ENCODE measurements around the gene EIF6. TPM values are rescaled to one million over a fixed set of nuclear protein-coding genes. Genes with fewer than 3 reads are reported as not detected.

The EIF6 gene
- total and polyA plus RNA-seq, 9 of the 15 experiments (the other 6 are each of a cell fraction or from before 2014, with no cell fraction given), result 165 to 832 (median 229) TPM

GRCh38 chr20:35304956-35305355 lies 20.4 kb upstream of the EIF6 start:
- no peaks in the 10 kb centered on the region for H3K79me2 ChIP-seq (ENCODE audit: control insufficient read depth, insufficient read depth, low read length)
- H2AFZ ChIP-seq (ENCODE audit: low read depth, low read length), result no peak overlapping the region
- H3K27me3 ChIP-seq (ENCODE audit: control insufficient read depth in 2 of 2, insufficient read depth in 2 of 2, low read length in 2 of 2), result no peaks in the 10 kb centered on the region
- no TSS peak for BruUV-seq (replicated peaks)
- WGBS (ENCODE audit: insufficient coverage, low coverage, missing lambda C conversion rate), result 54% methylated on average over 6 of the region's 6 CpGs
- H3K4me1 ChIP-seq (replicated peaks in 1 of 2; ENCODE audit: control insufficient read depth in 2 of 2, insufficient read depth in 2 of 2, low read length in 2 of 2), result peaks cover 17 to 18% of the 10 kb centered on the region in 2 experiments; a peak in 4 of 5 replicates
- no peak overlapping the region for H3K4me2 ChIP-seq (ENCODE audit: insufficient read depth, low read length)
- no peak for DNase-seq (ENCODE audit: extremely low read depth in 1 of 4, low spot score in 3 of 4)
- ChIA-PET CTCF (ENCODE audit: low intra/inter-chr PET ratio) (interaction anchor here (2.2 kb wide), 1 partner anchor 24 kb away, joined by 12 read pairs; no protein-coding TSS in a partner anchor), POLR2A (interaction anchor here (0.8 to 1.6 kb wide), 4 partner anchors 13 to 142 kb away, joined by 3 to 5 read pairs (median 4); partner anchors contain the start of gene EIF6)
- intact Hi-C loops (cut with micrococcal nuclease) (loop anchor here (1.0 kb wide), 1 partner anchor 24 kb away; no protein-coding TSS in a partner anchor), in situ Hi-C loops (cut with MboI) (loop anchor here (25.0 kb wide), 1 partner anchor 132 kb away; the partner anchor contains the start of gene GDF5)
- no peak overlapping the region for H3K4me3 ChIP-seq
- H3K9me3 ChIP-seq (replicated peaks; ENCODE audit: control insufficient read depth, insufficient read depth, low read depth, low read length), result no peaks in the 10 kb centered on the region
- no peak overlapping the region for H3K9ac ChIP-seq (ENCODE audit: insufficient read depth in 1 of 2, low read depth in 2 of 2, low read length in 2 of 2)
- FAIRE-seq, result no peak
- peak overlapping the region; percentile 54; the same call in 2 of the 3 replicates for H3K27ac ChIP-seq (ENCODE audit: extremely low read depth, low read depth, low read length)
- TF ChIP-seq ZFX (CRISPR knock-in tag; IDR thresholded peaks at IDR 0.05) (0 out of 2 replicates have a peak, but pooled peaks have one; percentile 2), HES1 (IDR thresholded peaks at IDR 0.05; ENCODE audit: low read depth) (no peak)
- ATAC-seq, result no peak
- peaks cover under 1% of the 10 kb centered on the region for H3K9me1 ChIP-seq (ENCODE audit: control insufficient read depth, insufficient read depth, low read length)
- H4K20me1 ChIP-seq (replicated peaks; ENCODE audit: control insufficient read depth, insufficient read depth, low read length), result no peaks in the 10 kb centered on the region
- peaks cover 23% of the 10 kb centered on the region; the same call in 2 of the 3 replicates for H3K36me3 ChIP-seq (ENCODE audit: control insufficient read depth, insufficient read depth, low read length)

Data from K562 (cell line).